Measurements from ENCODE around the gene MAP4K1.

Gene MAP4K1

DNA sequence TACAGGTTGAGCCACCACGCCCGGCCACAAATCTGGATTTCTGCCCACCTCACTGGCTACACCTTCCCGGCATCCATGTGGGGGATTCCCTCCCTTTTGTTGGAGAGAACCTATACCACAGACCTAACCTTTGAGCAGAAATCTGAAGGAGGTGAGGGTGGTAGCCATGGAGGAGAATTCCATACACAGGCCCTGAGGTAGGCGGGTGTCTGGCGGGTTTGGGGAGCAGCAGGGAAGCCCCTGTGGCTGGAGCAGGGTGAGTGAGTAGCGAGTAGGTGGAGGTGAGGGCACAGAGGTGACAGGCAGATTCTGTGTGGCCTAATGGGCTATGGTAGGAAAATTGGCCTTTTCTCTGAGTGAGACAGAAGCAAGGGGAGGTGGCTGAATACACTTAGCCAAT, 11.8 kb upstream of the MAP4K1 start:
- peaks cover 69% of the 10 kb centered on the region for H3K36me3 Mint-ChIP-seq (ENCODE audit: low read depth)
- peaks cover 3% of the 10 kb centered on the region for H3K27me3 Mint-ChIP-seq (ENCODE audit: low read depth, poor library complexity)
- H3K9me3 Mint-ChIP-seq = no peaks in the 10 kb centered on the region
- no peak for DNase-seq
- TF ChIP-seq CTCF (IDR thresholded peaks at IDR 0.05) = no peak
- H3K4me3 Mint-ChIP-seq = no peak overlapping the region
- peaks cover 15% of the 10 kb centered on the region for H3K4me1 Mint-ChIP-seq
- peak overlapping the region; percentile 87 for H3K27ac Mint-ChIP-seq

- H3K4me1 Mint-ChIP-seq = peaks cover 7% of the 10 kb centered on the region
- no peak for TF ChIP-seq CTCF (IDR thresholded peaks at IDR 0.05)
- no peak overlapping the region for H3K4me3 Mint-ChIP-seq
- no peak overlapping the region for H3K27ac Mint-ChIP-seq
- H3K36me3 Mint-ChIP-seq (ENCODE audit: low read depth) = peaks cover 65% of the 10 kb centered on the region
- DNase-seq = no peak
- H3K9me3 Mint-ChIP-seq = no peaks in the 10 kb centered on the region
- peaks cover 6% of the 10 kb centered on the region for H3K27me3 Mint-ChIP-seq (ENCODE audit: low read depth, poor library complexity)
These were observed 8.6 kb upstream of the MAP4K1 start for GRCh38 chr19:38626401-38626800.

DNA sequence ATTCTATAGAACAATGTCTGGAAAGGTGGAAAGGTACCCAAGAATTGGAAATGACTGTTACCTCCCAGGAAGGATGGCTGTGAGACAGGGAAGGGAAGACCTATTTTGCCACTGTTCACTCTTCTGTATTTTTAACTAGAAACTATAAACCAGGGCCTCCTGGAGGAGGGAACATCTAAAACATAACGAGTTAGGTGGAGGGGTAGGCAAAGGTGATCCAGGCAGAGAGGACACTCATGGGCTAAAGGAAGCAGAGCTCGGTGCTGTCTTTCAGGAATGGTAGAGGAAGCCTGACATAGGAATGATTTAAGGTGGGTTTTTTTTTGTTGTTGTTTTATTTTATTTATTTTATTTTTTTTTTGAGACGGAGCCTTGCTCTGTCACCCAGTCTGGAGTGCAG, 7.1 kb upstream of the MAP4K1 start:
- Mint-ChIP-seq H3K4me3 (no peak overlapping the region), H3K9me3 (no peaks in the 10 kb centered on the region), H3K27ac (no peak overlapping the region), H3K4me1 (peaks cover 6% of the 10 kb centered on the region), H3K36me3 (ENCODE audit: low read depth) (peaks cover 58% of the 10 kb centered on the region), H3K27me3 (ENCODE audit: low read depth, poor library complexity) (peaks cover 6% of the 10 kb centered on the region)
- TF ChIP-seq CTCF (IDR thresholded peaks at IDR 0.05) = no peak
- DNase-seq = no peak

DNA sequence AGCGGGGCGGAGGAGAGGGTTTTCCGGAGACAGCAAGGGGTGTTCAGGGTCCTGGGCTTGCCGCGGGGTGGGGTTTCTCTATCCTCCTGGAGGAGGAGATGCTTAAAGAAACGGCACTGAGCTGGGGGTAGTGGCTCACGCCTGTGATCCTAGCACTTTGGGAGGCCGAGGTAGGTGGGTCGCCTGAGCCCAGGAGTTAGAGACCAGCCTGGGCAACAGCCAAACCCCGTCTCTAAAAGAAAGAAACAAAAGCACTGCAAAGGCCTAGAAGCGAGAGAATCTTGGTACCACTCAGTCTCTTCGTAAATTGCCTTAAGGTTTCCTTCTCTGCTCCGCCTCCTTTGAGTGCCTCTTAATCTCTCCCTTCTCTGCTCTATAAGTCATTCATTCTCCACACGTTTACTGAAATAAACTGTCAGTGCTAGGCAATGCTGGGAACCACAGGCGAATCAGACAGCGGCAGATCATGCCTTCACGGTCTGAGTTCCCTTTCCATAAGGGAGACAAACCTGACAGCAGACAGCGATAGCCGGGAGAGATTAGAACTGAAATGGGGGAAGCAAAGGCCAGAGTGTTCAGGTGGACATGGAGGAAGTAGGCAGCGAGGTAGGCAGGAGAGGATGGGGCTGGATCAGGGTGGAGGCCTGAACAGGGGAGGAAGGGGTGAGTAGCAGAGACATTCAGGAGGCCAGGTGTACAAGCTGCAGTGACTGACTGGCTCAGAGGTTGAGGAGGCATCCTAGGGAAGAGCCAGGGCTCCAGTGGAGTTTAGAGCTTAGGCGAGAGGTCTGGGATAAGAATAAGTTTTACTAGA, 1.8 kb upstream of the MAP4K1 start:
- Mint-ChIP-seq H3K4me3 (peak overlapping the region; percentile 100), H3K27ac (peak overlapping the region; percentile 99)

GRCh38 chr19:38618590-38619360, 1.0 kb upstream of the MAP4K1 start, which contains the start of gene EIF3K:
EIF3K (plus strand) TSS chr19:38619188; CDS start chr19:38619269, 81 bp downstream.
- Mint-ChIP-seq H3K27me3 (ENCODE audit: low read depth, poor library complexity) (peaks cover 3% of the 10 kb centered on the region), H3K4me3 (peak within 1 kb of the TSS; percentile 100), H3K27ac (peak within 1 kb of the TSS; percentile 99), H3K9me3 (no peaks in the 10 kb centered on the region), H3K36me3 (ENCODE audit: low read depth) (peaks cover 17% of the 10 kb centered on the region), H3K4me1 (peaks cover 47% of the 10 kb centered on the region)
- peak; percentile 100 for DNase-seq
- no peak for TF ChIP-seq CTCF (IDR thresholded peaks at IDR 0.05)

More for the DNA sequence above, 1.8 kb upstream of the MAP4K1 start:
- DNase-seq = no peak
- Mint-ChIP-seq H3K27me3 (ENCODE audit: low read depth, poor library complexity) (peaks cover 3% of the 10 kb centered on the region), H3K9me3 (no peaks in the 10 kb centered on the region), H3K36me3 (ENCODE audit: low read depth) (peaks cover 22% of the 10 kb centered on the region), H3K4me1 (peaks cover 47% of the 10 kb centered on the region)
- TF ChIP-seq CTCF (IDR thresholded peaks at IDR 0.05) = no peak
